IMR-90 (cell line): ENCODE measurements around the gene ABCC10. TPM values are rescaled to one million over a fixed set of nuclear protein-coding genes. Genes with fewer than 3 reads are reported as not detected.

Experiments
- ATAC-seq: fragments of 200-7000 bp; cut with Tn5 transposase; 2 replicates; pipeline ENCODE4 v1.9.1; 2020; ENCODE audit warnings: low read depth, mild to moderate bottlenecking, moderate library complexity
- BruUV-seq: library from RNA; stranded (reverse); fragments of 400-500 nt; replicated peaks from 2 replicates; lab custom pipeline; 2021; lab: Mats Ljungman, UMichigan
- CTCF ChIA-PET: fragments of 300-600 bp; formaldehyde crosslinking; extraction: SDS; loops from one replicate; lab custom pipeline; 2021; ENCODE audit warnings: antibody characterized with exemption; lab: Yijun Ruan, JAX
- POLR2A ChIA-PET: fragments of 300-600 bp; sonication (Branson Sonifier 250); formaldehyde crosslinking; loops from one replicate; lab custom pipeline; 2022; ENCODE audit warnings: antibody characterized with exemption; ENCODE audit not compliant: unreplicated experiment; lab: Charles Lee
- DNase-seq: peaks from one replicate; pipeline ENCODE4 v3.0.0; 2013
- H2AFZ ChIP-seq: replicated peaks from 2 replicates; pipeline ENCODE3; 2013; ENCODE audit warnings: low read length, mild to moderate bottlenecking; ENCODE audit not compliant: poor library complexity
- H2AK5ac ChIP-seq: 2 replicates; pipeline ENCODE4 v1.6.1; 2013; ENCODE audit warnings: low read depth, low read length, inconsistent platforms
- H2AK9ac ChIP-seq: replicated peaks from 2 replicates; pipeline ENCODE3; 2013; ENCODE audit warnings: mild to moderate bottlenecking, low read depth, low read length, moderate library complexity; ENCODE audit not compliant: poor library complexity
- H2BK120ac ChIP-seq: 2 replicates; pipeline ENCODE4 v1.6.1; 2013; ENCODE audit warnings: low read depth, low read length, inconsistent platforms
- H2BK15ac ChIP-seq: 3 replicates; pipeline ENCODE4 v1.6.1; 2013; ENCODE audit warnings: low read depth, low read length, inconsistent platforms
- H2BK20ac ChIP-seq: 2 replicates; pipeline ENCODE4 v1.6.1; 2013; ENCODE audit warnings: low read depth, mild to moderate bottlenecking, inconsistent platforms, low read length, moderate library complexity
- H2BK5ac ChIP-seq: 2 replicates; pipeline ENCODE4 v1.6.1; 2013; ENCODE audit warnings: mild to moderate bottlenecking, low read depth, low read length, inconsistent platforms; ENCODE audit not compliant: poor library complexity, severe bottlenecking
- H3K14ac ChIP-seq: replicated peaks from 2 replicates; pipeline ENCODE4 v1.6.1; 2013; ENCODE audit warnings: low read depth, low read length, inconsistent platforms
- H3K18ac ChIP-seq: 2 replicates; pipeline ENCODE4 v1.6.1; 2013; ENCODE audit warnings: low read depth, low read length, control low read depth
- H3K23ac ChIP-seq: 2 replicates; pipeline ENCODE4 v1.6.1; 2013; ENCODE audit warnings: low read depth, low read length, inconsistent platforms
- H3K27ac ChIP-seq: 2 replicates; pipeline ENCODE4 v1.5.1; 2013; ENCODE audit warnings: mild to moderate bottlenecking, control low read depth, low read length; ENCODE audit not compliant: insufficient read depth
- H3K27me3 ChIP-seq: 2 replicates; pipeline ENCODE4 v1.6.1; 2013; ENCODE audit warnings: low read length; ENCODE audit not compliant: control insufficient read depth, insufficient read depth
- H3K36me3 ChIP-seq: 2 replicates; pipeline ENCODE4 v1.6.1; 2013; ENCODE audit warnings: low read length, mixed read lengths; ENCODE audit not compliant: control insufficient read depth, insufficient read depth
- H3K4ac ChIP-seq: 2 replicates; pipeline ENCODE4 v1.6.1; 2013; ENCODE audit warnings: low read depth, low read length, inconsistent platforms
- H3K4me1 ChIP-seq: 2 replicates; pipeline ENCODE4 v1.6.1; 2013; ENCODE audit warnings: low read length, mixed read lengths; ENCODE audit not compliant: control insufficient read depth, insufficient read depth
- H3K4me2 ChIP-seq: 2 replicates; pipeline ENCODE4 v1.6.1; 2013; ENCODE audit warnings: low read depth, mild to moderate bottlenecking, control low read depth, low read length, moderate library complexity
- H3K4me3 ChIP-seq: 2 replicates; pipeline ENCODE4 v1.5.1; 2013; ENCODE audit warnings: low read depth, mild to moderate bottlenecking, control low read depth, low read length, moderate library complexity; ENCODE audit not compliant: insufficient read depth
- H3K56ac ChIP-seq: 2 replicates; pipeline ENCODE4 v1.6.1; 2013; ENCODE audit warnings: low read length, inconsistent platforms; ENCODE audit not compliant: insufficient read depth; ENCODE audit errors: extremely low read depth
- H3K79me1 ChIP-seq, 2 experiments: 2 replicates each; pipeline ENCODE4 v1.6.1; 2013; ENCODE audit warnings: low read length in 2 of 2, inconsistent platforms in 1 of 2, low read depth in 1 of 2
- H3K9ac ChIP-seq: 2 replicates; pipeline ENCODE4 v1.6.1; 2013; ENCODE audit warnings: low read depth, low read length, control low read depth
- H3K9me1 ChIP-seq: 2 replicates; pipeline ENCODE4 v1.6.1; 2013; ENCODE audit warnings: low read length, inconsistent platforms; ENCODE audit not compliant: insufficient read depth
- H3K9me3 ChIP-seq: 2 replicates; pipeline ENCODE4 v1.6.1; 2013; ENCODE audit warnings: low read length; ENCODE audit not compliant: control insufficient read depth, insufficient read depth
- H4K20me1 ChIP-seq: 2 replicates; pipeline ENCODE4 v1.6.1; 2013; ENCODE audit warnings: low read length, inconsistent platforms; ENCODE audit not compliant: insufficient read depth
- H4K5ac ChIP-seq: 2 replicates; pipeline ENCODE4 v1.6.1; 2013; ENCODE audit warnings: mild to moderate bottlenecking, low read depth, low read length, control low read depth
- H4K8ac ChIP-seq, 2 experiments: 2 replicates each; pipeline ENCODE4 v1.6.1; 2013; ENCODE audit warnings: low read depth in 2 of 2, low read length in 2 of 2, control low read depth in 1 of 2, inconsistent platforms in 1 of 2
- H4K91ac ChIP-seq: 2 replicates; pipeline ENCODE4 v1.6.1; 2013; ENCODE audit warnings: low read depth, low read length, inconsistent platforms; ENCODE audit not compliant: insufficient read depth
- BHLHE40 ChIP-seq: fragments of 150-350 bp; IDR thresholded peaks from 2 replicates; pipeline ENCODE4 v1.6.1; 2016; ENCODE audit warnings: mild to moderate bottlenecking, low read depth, low read length
- CHD1 ChIP-seq: IDR thresholded peaks from 2 replicates; pipeline ENCODE4 v1.6.1; 2012; ENCODE audit warnings: low read depth, low read length, improper control_type of control experiment
- CTCF ChIP-seq: conservative IDR thresholded peaks from 2 replicates; pipeline ENCODE4 v1.5.1; 2012; ENCODE audit warnings: mild to moderate bottlenecking, low read depth, low read length, improper control_type of control experiment
- FOS ChIP-seq: fragments of 150-350 bp; IDR thresholded peaks from 2 replicates; pipeline ENCODE4 v1.6.1; 2016; ENCODE audit warnings: low read depth, low read length
- MAFK ChIP-seq: IDR thresholded peaks from 2 replicates; pipeline ENCODE4 v1.6.1; 2012; ENCODE audit warnings: low read depth, low read length, improper control_type of control experiment
- MAZ ChIP-seq: IDR thresholded peaks from 2 replicates; pipeline ENCODE4 v1.6.1; 2012; ENCODE audit warnings: low read depth, mild to moderate bottlenecking, low read length, improper control_type of control experiment, moderate library complexity, borderline replicate concordance
- NFE2L2 ChIP-seq: fragments of 150-350 bp; IDR thresholded peaks from 2 replicates; pipeline ENCODE4 v1.6.1; 2016; ENCODE audit warnings: low read depth, mild to moderate bottlenecking, low read length
- RCOR1 ChIP-seq: IDR thresholded peaks from 2 replicates; pipeline ENCODE4 v1.6.1; 2012; ENCODE audit warnings: mild to moderate bottlenecking, low read length, improper control_type of control experiment; ENCODE audit not compliant: insufficient replicate concordance
- WGBS, 2 experiments: methylation state at CpG; one replicate each; pipeline versions ENCODE4 v1.1.5 to v1.1.7; 2013; ENCODE audit warnings: missing lambda C conversion rate in 2 of 2; ENCODE audit not compliant: insufficient read length in 1 of 2; ENCODE audit errors: extremely low coverage in 2 of 2; 5-methylcytosine and 5-hydroxymethylcytosine counted together
- dilution Hi-C: fragments of 300-500 bp; cut with HindIII; formaldehyde crosslinking; loops from one replicate; pipeline ENCODE4 v1.14.3; 2018; ENCODE audit warnings: low sequenced_read_pairs; ENCODE audit not compliant: unreplicated experiment
- in situ Hi-C: fragments of 300-500 bp; cut with MboI; formaldehyde crosslinking; loops from 3 replicates; pipeline ENCODE4 v1.14.3; 2019; ENCODE audit warnings: low sequenced_read_pairs, inconsistent platforms, mixed read lengths
- intact Hi-C: fragments of 100-400 bp; cut with micrococcal nuclease; formaldehyde crosslinking; loops from 2 replicates; pipeline ENCODE4 v1.10.0; 2022
- polyA plus RNA-seq, 3 experiments: library from polyadenylated mRNA; depleted of rRNA; stranded (reverse); fragments of >200 nt; gene quantifications; 2 replicates each; pipeline ENCODE4 v1.2.3, GENCODE V29; 2012; ENCODE audit warnings: low replicate concordance in 1 of 3
- total RNA-seq: library from RNA; depleted of rRNA; stranded (reverse); fragments of >200 nt; gene quantifications from 2 replicates; pipeline ENCODE4 v1.2.3, GENCODE V29; 2012

ABCC10 gene
- total and polyA plus RNA-seq, 2 of the 4 experiments (the other 2 are of a cell fraction) = 7.0 to 26.3 TPM

GRCh38 chr6:43393602-43394001 is 33.7 kb upstream of the ABCC10 start:
- H3K4me3 ChIP-seq = no peak overlapping the region
- dilution Hi-C loops (no loop called here), intact Hi-C loops (no loop called here), in situ Hi-C loops (no loop called here)
- no peaks in the 10 kb centered on the region for H4K20me1 ChIP-seq
- DNase-seq = no peak
- no peak overlapping the region for H2AK9ac ChIP-seq
- H2BK120ac ChIP-seq = no peak overlapping the region
- H3K36me3 ChIP-seq = no peaks in the 10 kb centered on the region
- ChIA-PET CTCF (no interaction called here), POLR2A (no interaction called here)
- no peak overlapping the region for H3K56ac ChIP-seq
- no peak overlapping the region for H2BK15ac ChIP-seq
- no peak overlapping the region for H3K4ac ChIP-seq
- peak; percentile 29; the same call in 1 of the 2 replicates for ATAC-seq
- peaks cover 33% of the 10 kb centered on the region for H3K27me3 ChIP-seq
- no peak overlapping the region for H4K5ac ChIP-seq
- H3K18ac ChIP-seq = no peak overlapping the region
- no peak overlapping the region for H2AFZ ChIP-seq
- no peak overlapping the region for H4K8ac ChIP-seq
- H2BK20ac ChIP-seq = no peak overlapping the region
- H3K9me3 ChIP-seq = no peaks in the 10 kb centered on the region
- no peak overlapping the region for H3K27ac ChIP-seq
- no peak overlapping the region for H4K91ac ChIP-seq
- no peak for TF ChIP-seq RCOR1
- no peak for TF ChIP-seq BHLHE40
- TF ChIP-seq MAFK = no peak
- no peak for TF ChIP-seq CTCF
- TF ChIP-seq FOS = no peak
- TF ChIP-seq NFE2L2 = no peak
- no peak for TF ChIP-seq MAZ
- no peak for TF ChIP-seq CHD1
- no peak overlapping the region for H2AK5ac ChIP-seq
- no peak overlapping the region for H2BK5ac ChIP-seq
- BruUV-seq = no TSS peak
- WGBS, 2 experiments = 50% methylated on average over 1 of the region's 5 CpGs; no CpG with 5 or more reads in 1 of the 2 experiments
- H3K4me1 ChIP-seq = no peaks in the 10 kb centered on the region
- no peak overlapping the region for H3K9ac ChIP-seq
- H3K79me1 ChIP-seq = no peaks in the 10 kb centered on the region
- no peaks in the 10 kb centered on the region for H3K9me1 ChIP-seq
- no peak overlapping the region for H3K23ac ChIP-seq
- no peak overlapping the region for H3K14ac ChIP-seq
- H3K4me2 ChIP-seq = no peak overlapping the region
